Lower leg skin (tissue), 4 donors: Measurements from ENCODE around the gene BNC2. TPM values are rescaled to one million over a fixed set of nuclear protein-coding genes. Genes with fewer than 3 reads are reported as not detected.

ENCODE experiments used
- DNase-seq, 2 donors: peaks; one replicate each; pipeline ENCODE4 v3.0.0-alpha.2; 2019; ENCODE audit warnings: low spot score in 2 of 2
- H3K4me3 ChIP-seq: fragments of 200-600 bp; sonication (generic); 2 replicates; pipeline ENCODE4 v1.5.1; 2017; ENCODE audit warnings: mild to moderate bottlenecking, low read depth; ENCODE audit not compliant: poor library complexity, severe bottlenecking
- POLR2A ChIP-seq, 2 donors: fragments of 450-650 bp; IDR thresholded peaks; one replicate each; pipeline ENCODE4 v1.6.1; 2016 to 2017; ENCODE audit warnings: antibody characterized with exemption in 2 of 2, mild to moderate bottlenecking in 1 of 2, moderate library complexity in 1 of 2
- WGBS, 2 donors: methylation state at CpG; one replicate each; pipeline ENCODE4 v1.1.5; 2018; 5-methylcytosine and 5-hydroxymethylcytosine counted together
- intact Hi-C: fragments of 100-400 bp; cut with DNase I; formaldehyde crosslinking; loops from one replicate; pipeline ENCODE4 v1.15.0; 2023; ENCODE audit warnings: low total_unique reads
- total RNA-seq, 4 donors: library from RNA; depleted of rRNA; stranded (reverse); fragments of >200 nt; gene quantifications; one replicate each; pipeline ENCODE4 v1.1.0, GENCODE V29; 2016
- TF ChIP-seq, protein P1 (sequence below), 3 donors: fragments of 450-650 bp; IDR thresholded peaks; one replicate each; pipeline ENCODE4 v1.5.1; 2016; ENCODE audit warnings: antibody characterized with exemption in 3 of 3, mild to moderate bottlenecking in 3 of 3, moderate library complexity in 2 of 3

BNC2 gene
- total RNA-seq, 4 donors from 2014 or later = 1.7 to 8.5 (median 3.7) TPM

DNA sequence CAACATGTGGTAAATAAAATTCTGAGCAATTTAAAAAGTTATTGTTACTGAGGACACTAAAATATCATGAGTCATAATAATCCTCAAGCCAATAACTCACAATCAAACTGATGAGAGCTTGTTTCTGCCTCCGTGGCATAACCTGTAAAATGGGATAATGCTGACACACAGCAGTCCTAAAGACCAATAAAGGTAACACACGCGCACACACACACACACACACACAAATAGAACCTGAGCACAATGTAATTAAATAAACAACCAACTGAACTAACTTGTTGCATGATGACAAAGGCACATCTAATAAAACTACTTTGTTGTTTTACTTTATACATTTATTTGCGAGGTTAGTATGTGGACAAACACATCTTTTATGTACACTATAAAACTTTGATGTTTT, 358.2 kb downstream of the BNC2 start:
- TF ChIP-seq, protein P1, sequence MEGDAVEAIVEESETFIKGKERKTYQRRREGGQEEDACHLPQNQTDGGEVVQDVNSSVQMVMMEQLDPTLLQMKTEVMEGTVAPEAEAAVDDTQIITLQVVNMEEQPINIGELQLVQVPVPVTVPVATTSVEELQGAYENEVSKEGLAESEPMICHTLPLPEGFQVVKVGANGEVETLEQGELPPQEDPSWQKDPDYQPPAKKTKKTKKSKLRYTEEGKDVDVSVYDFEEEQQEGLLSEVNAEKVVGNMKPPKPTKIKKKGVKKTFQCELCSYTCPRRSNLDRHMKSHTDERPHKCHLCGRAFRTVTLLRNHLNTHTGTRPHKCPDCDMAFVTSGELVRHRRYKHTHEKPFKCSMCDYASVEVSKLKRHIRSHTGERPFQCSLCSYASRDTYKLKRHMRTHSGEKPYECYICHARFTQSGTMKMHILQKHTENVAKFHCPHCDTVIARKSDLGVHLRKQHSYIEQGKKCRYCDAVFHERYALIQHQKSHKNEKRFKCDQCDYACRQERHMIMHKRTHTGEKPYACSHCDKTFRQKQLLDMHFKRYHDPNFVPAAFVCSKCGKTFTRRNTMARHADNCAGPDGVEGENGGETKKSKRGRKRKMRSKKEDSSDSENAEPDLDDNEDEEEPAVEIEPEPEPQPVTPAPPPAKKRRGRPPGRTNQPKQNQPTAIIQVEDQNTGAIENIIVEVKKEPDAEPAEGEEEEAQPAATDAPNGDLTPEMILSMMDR (IDR thresholded peaks at IDR 0.05) = no peak
- TF ChIP-seq POLR2A (IDR thresholded peaks at IDR 0.05) = no peak
- intact Hi-C loops = no loop called here
- H3K4me3 ChIP-seq = no peak overlapping the region
- no peak for DNase-seq
- WGBS, 2 donors = 85 to 91% methylated on average over 4 of the region's 4 CpGs

DNA sequence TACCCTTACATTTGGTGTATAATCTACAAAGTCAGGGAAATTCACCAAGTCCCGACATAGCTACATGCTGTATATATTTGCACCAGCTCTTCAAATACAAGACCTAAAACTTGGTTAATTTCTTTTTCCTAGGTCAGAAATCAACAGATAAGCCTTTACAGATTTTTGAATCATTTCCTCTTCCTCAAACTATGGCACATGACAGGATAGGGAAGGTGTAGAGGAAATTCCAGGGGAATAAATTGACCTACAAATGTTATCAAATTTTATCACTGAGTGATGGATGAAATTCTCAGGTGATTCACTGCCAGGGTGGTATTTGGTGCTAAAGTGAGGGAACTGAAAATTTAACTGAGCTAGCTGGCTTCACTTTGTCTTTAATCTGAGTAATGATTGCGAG, 360.0 kb downstream of the BNC2 start:
- 92 to 93% methylated on average over 2 of the region's 2 CpGs for WGBS, 2 donors
- intact Hi-C loops = no loop called here
- DNase-seq = no peak
- TF ChIP-seq, protein P1 (IDR thresholded peaks at IDR 0.05) = no peak
- no peak for TF ChIP-seq POLR2A (IDR thresholded peaks at IDR 0.05)
- H3K4me3 ChIP-seq = no peak overlapping the region

DNA sequence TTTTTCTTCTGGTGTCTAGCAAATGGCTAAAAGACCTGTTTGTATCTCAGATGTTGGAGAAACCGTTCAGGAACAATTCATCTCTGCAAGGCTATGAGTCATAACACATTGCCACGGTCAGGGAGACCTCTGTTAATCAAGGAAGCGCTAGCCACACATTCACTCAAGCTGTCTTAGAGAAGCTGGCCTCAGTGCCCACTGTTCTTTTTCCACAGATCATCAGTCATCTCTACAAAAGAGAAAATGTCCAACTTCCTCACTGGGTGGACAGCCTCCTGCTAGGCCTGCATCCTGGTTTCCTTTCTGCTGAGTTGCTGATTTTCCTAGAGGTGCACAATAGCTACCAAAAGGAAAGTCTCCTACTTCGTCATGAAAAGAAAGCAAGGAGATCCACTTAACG, 360.5 kb downstream of the BNC2 start:
- 71 to 75% methylated on average over 5 of the region's 5 CpGs for WGBS, 2 donors
- H3K4me3 ChIP-seq = no peak overlapping the region
- intact Hi-C loops = no loop called here
- TF ChIP-seq POLR2A (IDR thresholded peaks at IDR 0.05) = no peak
- TF ChIP-seq, protein P1 (IDR thresholded peaks at IDR 0.05) = no peak
- DNase-seq = no peak

DNA sequence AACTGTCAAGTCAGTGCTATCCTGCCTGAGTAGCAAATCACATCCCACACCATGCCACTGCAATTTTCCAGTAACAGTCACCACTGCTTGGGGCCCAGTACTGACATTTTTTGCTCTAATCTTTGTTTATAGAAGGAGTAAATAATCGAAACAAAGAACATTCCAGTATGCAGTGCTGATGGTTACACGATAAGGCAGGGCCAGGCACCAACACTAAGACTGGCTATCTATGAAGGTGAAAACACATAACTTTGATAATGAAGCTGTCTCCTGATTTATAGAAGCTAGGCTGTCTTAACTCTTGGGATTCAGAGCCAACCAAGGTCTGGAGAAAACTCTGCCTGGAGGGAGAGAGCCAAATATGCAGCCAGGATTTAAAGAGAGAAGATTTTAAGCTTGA, 365.3 kb downstream of the BNC2 start:
- H3K4me3 ChIP-seq = no peak overlapping the region
- intact Hi-C loops = no loop called here
- DNase-seq = no peak
- TF ChIP-seq, protein P1 (IDR thresholded peaks at IDR 0.05) = no peak
- TF ChIP-seq POLR2A (IDR thresholded peaks at IDR 0.05) = no peak
- 44 to 46% methylated on average over 2 of the region's 2 CpGs for WGBS, 2 donors

DNA sequence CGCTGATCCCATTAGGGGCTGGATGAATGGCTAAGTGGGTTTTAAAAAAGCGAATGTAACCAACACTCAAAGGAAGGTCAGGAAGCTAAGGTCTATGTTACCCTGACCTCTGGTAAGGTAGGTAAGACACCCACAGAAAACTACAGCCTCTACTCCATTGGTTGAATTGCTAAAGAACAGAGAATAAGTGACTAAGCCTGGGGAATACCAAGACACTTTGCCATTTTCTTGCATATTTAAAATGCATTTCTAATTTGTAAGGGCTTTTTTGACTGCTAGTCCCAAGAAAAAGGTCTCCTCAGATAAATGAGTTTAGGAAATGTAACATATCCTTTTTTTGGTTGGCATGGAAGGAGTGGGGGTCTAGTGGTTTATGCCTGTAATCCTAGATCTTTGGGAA, 368.7 kb downstream of the BNC2 start:
- no peak overlapping the region for H3K4me3 ChIP-seq
- DNase-seq = no peak
- TF ChIP-seq POLR2A (IDR thresholded peaks at IDR 0.05) = no peak
- TF ChIP-seq, protein P1 (IDR thresholded peaks at IDR 0.05) = no peak
- intact Hi-C loops = no loop called here
- 93 to 96% methylated on average over 2 of the region's 2 CpGs for WGBS, 2 donors

DNA sequence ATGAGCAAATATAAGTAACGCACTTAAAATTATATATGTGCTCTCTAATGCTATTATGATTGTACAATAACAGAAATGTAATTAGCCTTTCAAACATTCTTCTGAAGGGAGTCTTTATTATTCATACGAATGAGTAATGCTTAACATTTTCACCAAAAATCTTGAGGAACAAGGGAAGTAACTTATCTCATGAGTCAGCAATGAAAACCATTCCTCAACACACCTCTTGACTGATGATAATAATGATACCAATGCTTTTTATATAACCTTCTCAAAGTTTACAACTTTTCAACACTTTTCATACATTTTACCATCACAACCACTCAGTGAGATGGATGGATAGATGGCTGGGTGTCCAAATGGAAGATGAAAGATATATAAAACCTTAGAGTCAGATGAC, 369.3 kb downstream of the BNC2 start:
- intact Hi-C loops = no loop called here
- TF ChIP-seq, protein P1 (IDR thresholded peaks at IDR 0.05) = no peak
- TF ChIP-seq POLR2A (IDR thresholded peaks at IDR 0.05) = no peak
- no peak overlapping the region for H3K4me3 ChIP-seq
- WGBS, 2 donors = 78 to 88% methylated on average over 2 of the region's 2 CpGs
- DNase-seq = no peak
